Heart right ventricle (tissue), 16 donors: ENCODE measurements around the gene KNSTRN. TPM values are rescaled to one million over a fixed set of nuclear protein-coding genes. Genes with fewer than 3 reads are reported as not detected.

Experiments used
- ATAC-seq, 8 donors: fragments of 200-7000 bp; cut with Tn5 transposase; one replicate each; pipeline ENCODE4 v1.9.1; 2020; ENCODE audit warnings: mild to moderate bottlenecking in 8 of 8, moderate library complexity in 8 of 8, moderate number of reproducible peaks in 1 of 8
- DNase-seq, 2 donors: peaks; one replicate each; pipeline ENCODE4 v3.0.0-alpha.2; 2020
- H3K27ac ChIP-seq, 10 donors: fragments of 200-600 bp; sonication (generic) in 2 of 10; one replicate each; pipeline versions ENCODE4 v1.5.0 to v1.8.0; 2020 to 2022; ENCODE audit warnings: mild to moderate bottlenecking in 3 of 10
- H3K27me3 ChIP-seq, 7 donors: fragments of 200-600 bp; one replicate each; pipeline ENCODE4 v1.8.0; 2021 to 2022; ENCODE audit warnings: mild to moderate bottlenecking in 2 of 7
- H3K36me3 ChIP-seq, 9 donors: fragments of 200-600 bp; sonication (generic) in 1 of 9; one replicate each; pipeline versions ENCODE4 v1.5.0 to v1.8.0; 2020 to 2022; ENCODE audit warnings: mild to moderate bottlenecking in 2 of 9
- H3K4me1 ChIP-seq, 9 donors: fragments of 200-600 bp; sonication (generic) in 1 of 9; one replicate each; pipeline versions ENCODE4 v1.5.0 to v1.8.0; 2020 to 2022; ENCODE audit warnings: mild to moderate bottlenecking in 4 of 9
- H3K4me3 ChIP-seq, 10 donors: fragments of 200-600 bp; sonication (generic) in 2 of 10; one replicate each; pipeline versions ENCODE4 v1.5.0 to v1.8.0; 2020 to 2022; ENCODE audit warnings: mild to moderate bottlenecking in 7 of 10, moderate library complexity in 2 of 10
- H3K9me3 ChIP-seq, 11 donors: fragments of 200-600 bp in 10 of 11; sonication (generic) in 2 of 11; one replicate each; pipeline versions ENCODE4 v1.5.0 to v1.8.0; 2013 to 2022; ENCODE audit warnings: mild to moderate bottlenecking in 2 of 11, control low read depth in 1 of 11, moderate library complexity in 1 of 11
- CTCF ChIP-seq, 9 donors: fragments of 200-600 bp; sonication (generic) in 2 of 9; IDR thresholded peaks; one replicate each; pipeline versions ENCODE4 v1.5.0 to v1.8.0; 2021 to 2022; ENCODE audit warnings: antibody characterized with exemption in 9 of 9, mild to moderate bottlenecking in 5 of 9, moderate library complexity in 1 of 9
- WGBS, 2 donors: extraction: QIAGEN DNeasy Blood & Tissue Kit; methylation state at CpG; one replicate each; pipeline ENCODE4 v1.1.7; 2013; ENCODE audit warnings: inconsistent platforms in 1 of 2; 5-methylcytosine and 5-hydroxymethylcytosine counted together
- intact Hi-C, 10 donors: fragments of 100-400 bp; cut with DNase I; formaldehyde crosslinking; loops; one replicate each; pipeline versions ENCODE4 v1.11.1 to v1.14.2; 2022
- polyA plus RNA-seq, 2 donors: library from polyadenylated mRNA; stranded (reverse); fragments of 200-250 nt; gene quantifications; one replicate each; pipeline ENCODE4 v1.2.3, GENCODE V29; 2013
- total RNA-seq, 10 donors: library from RNA; stranded (reverse); fragmentation: NEBNext Ultra II Directional in 3 of 10; extraction: Animal tissue kit (Norgen Biotek cat#: 25700) in 3 of 10; gene quantifications; one replicate each; pipeline versions ENCODE4 v1.2.1 to v1.2.4, GENCODE V29; 2021 to 2023
- donor health status: Arrhythmogenic right ventricular cardiomyopathy.
- donor health status: ischemic (EF 13 %, LVEDD 7.1; RV severe dilation, severe dysfunction).
- donor health status: healthy with polysubstance abuse.
- donor health status: DM: no; HTN: yes; CAD: no.
- donor health status: DM: no; HTN: no; CAD: no.
- donor health status: ischemic (EF 25% LVEDD 6.9; RV normal size, moderate dysfunction).
- donor health status: ischemic (EF 25% LVEDD 5.7; RV mildly dilated, moderate dysfunction).
- donor health status: healthy.
- donor health status: DM: yes; HTN: yes; CAD: no.
- donor health status: Ischemic cardiomyopathy.
- donor health status: ischemic (EF 35%, LVEDD 5.7; RV mildly dilated, moderate dysfunction).
- donor health status: nonischemic (EF 11% LVEDD 7.7; RV severe dilation, severe dysfunction).
- donor health status: DM: yes; HTN: yes; CAD: no.
- donor health status: PGD.
- donor health status: ischemic (EF 29% LVEDD 5.4; RV normal size, mild dysfunction).
- donor health status: nonischemic (EF 23%, LVEDD 6.1; RV moderate dilation, normal function).

KNSTRN gene
- total and polyA plus RNA-seq, 12 donors = 5.3 to 16.0 (median 8.3) TPM

- Histone ChIP-seq H3K27ac (no peak overlapping the region), H3K4me3 (no peak overlapping the region), H3K27me3 (no peaks in the 10 kb centered on the region), H3K9me3 (no peaks in the 10 kb centered on the region), H3K36me3 (peaks cover 0 to 98% (median 42%) of the 10 kb centered on the region in 9 donors), H3K4me1 (peaks cover 0 to 2% (median under 1%) of the 10 kb centered on the region in 9 donors)
- no peak for DNase-seq
- WGBS, 2 donors = 65 to 70% methylated on average over 7 of the region's 7 CpGs
- intact Hi-C loops = loop anchor here in 2 of 10 donors (5.0 to 10.0 kb wide), 2 partner anchors 50 to 53 kb away; no protein-coding TSS in a partner anchor
- no peak for ATAC-seq
- TF ChIP-seq CTCF (IDR thresholded peaks at IDR 0.05) = no peak
Observed at GRCh38 chr15:40414816-40415215, 32.3 kb downstream of the KNSTRN start.

DNA sequence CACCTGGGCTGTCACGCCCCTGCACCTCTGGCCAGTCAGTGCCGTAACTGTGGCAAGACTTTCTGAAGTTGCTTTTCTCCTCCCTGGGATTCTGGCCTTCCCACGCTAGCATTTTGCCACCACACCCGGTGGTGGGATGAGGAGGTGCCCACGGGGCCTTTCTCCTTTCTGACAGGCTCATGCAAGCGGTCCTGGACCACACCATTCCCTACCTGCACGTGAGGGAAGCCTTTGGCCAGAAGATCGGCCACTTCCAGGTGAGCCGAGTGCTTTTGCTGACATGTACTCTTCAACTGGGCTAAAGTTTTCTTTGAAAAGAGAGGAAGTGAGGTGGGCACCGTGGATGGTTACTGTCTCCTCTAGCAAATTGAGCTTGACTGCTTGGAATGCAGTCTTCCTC is 32.7 kb downstream of the KNSTRN start:
- no peak for DNase-seq
- no peak for ATAC-seq
- Histone ChIP-seq H3K9me3 (no peaks in the 10 kb centered on the region), H3K36me3 (peaks cover 0 to 94% (median 42%) of the 10 kb centered on the region in 9 donors), H3K4me3 (no peak overlapping the region), H3K4me1 (peaks cover 0 to 6% (median 4%) of the 10 kb centered on the region in 9 donors), H3K27me3 (no peaks in the 10 kb centered on the region), H3K27ac (no peak overlapping the region)
- intact Hi-C loops = loop anchor here in 1 of 10 donors (10.0 kb wide), 1 partner anchor 50 kb away; no protein-coding TSS in a partner anchor
- TF ChIP-seq CTCF (IDR thresholded peaks at IDR 0.05) = no peak
- whole genome bisulfite sequencing, 2 donors = 92 to 93% methylated on average over 10 of the region's 10 CpGs

DNA sequence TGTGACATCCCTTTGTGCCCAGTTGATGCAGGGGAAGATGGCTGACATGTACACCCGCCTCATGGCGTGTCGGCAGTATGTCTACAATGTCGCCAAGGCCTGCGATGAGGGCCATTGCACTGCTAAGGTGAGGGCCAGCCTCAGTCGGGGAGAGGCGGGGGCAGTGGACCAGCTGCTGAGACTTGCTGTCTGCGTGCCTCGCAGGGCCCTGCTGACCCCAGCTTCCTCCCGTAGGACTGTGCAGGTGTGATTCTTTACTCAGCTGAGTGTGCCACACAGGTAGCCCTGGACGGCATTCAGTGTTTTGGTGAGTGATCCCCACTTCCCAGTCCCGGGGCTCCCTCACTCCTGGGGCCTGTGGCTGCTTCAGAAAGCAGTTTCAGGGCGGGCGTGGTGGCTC is 33.5 kb downstream of the KNSTRN start:
- DNase-seq (no peak), ATAC-seq (no peak)
- 96% methylated on average over 14 of the region's 14 CpGs for WGBS, 2 donors
- Histone ChIP-seq H3K27me3 (no peaks in the 10 kb centered on the region), H3K9me3 (no peaks in the 10 kb centered on the region), H3K4me3 (no peak overlapping the region), H3K27ac (no peak overlapping the region), H3K36me3 (peaks cover 0 to 86% (median 38%) of the 10 kb centered on the region in 9 donors), H3K4me1 (peaks cover 0 to 15% (median 13%) of the 10 kb centered on the region in 9 donors)
- no peak for TF ChIP-seq CTCF (IDR thresholded peaks at IDR 0.05)
- intact Hi-C loops = loop anchor here in 1 of 10 donors (10.0 kb wide), 1 partner anchor 51 kb away; no protein-coding TSS in a partner anchor

DNA sequence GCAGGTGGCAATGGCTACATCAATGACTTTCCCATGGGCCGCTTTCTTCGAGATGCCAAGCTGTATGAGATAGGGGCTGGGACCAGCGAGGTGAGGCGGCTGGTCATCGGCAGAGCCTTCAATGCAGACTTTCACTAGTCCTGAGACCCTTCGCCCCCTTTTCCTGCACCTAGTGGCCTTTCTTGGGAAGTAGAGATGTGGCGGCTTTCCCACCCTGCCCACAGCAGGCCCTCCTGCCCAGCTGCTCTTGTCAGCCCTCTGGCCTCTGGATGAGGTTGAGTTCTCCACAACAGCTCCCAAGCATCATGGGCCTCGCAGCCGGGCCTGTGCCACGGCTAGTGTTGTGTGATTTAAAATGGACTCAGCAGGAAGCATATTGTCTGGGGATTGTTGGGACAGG is 35.6 kb downstream of the KNSTRN start:
- H3K27me3 ChIP-seq = no peaks in the 10 kb centered on the region
- H3K27ac ChIP-seq = no peak overlapping the region
- H3K9me3 ChIP-seq = no peaks in the 10 kb centered on the region
- H3K4me1 ChIP-seq = peaks cover 6 to 26% (median 23%) of the 10 kb centered on the region in 9 donors
- no peak overlapping the region for H3K4me3 ChIP-seq
- WGBS, 2 donors = 93 to 94% methylated on average over 10 of the region's 10 CpGs
- H3K36me3 ChIP-seq = peaks cover 0 to 65% (median 28%) of the 10 kb centered on the region in 9 donors
- ATAC-seq (no peak), DNase-seq (no peak)
- TF ChIP-seq CTCF (IDR thresholded peaks at IDR 0.05) = no peak
- intact Hi-C loops = loop anchor here in 1 of 10 donors (10.0 kb wide), 1 partner anchor 53 kb away; no protein-coding TSS in a partner anchor
